ENCODE data around the gene ITPRID2. TPM values are rescaled to one million over a fixed set of nuclear protein-coding genes. Genes with fewer than 3 reads are reported as not detected.

ITPRID2 gene
- total RNA-seq, 4 donors from 2014 or later: 38.7 to 91.9 (median 42.5) TPM

- Histone ChIP-seq H3K27ac (no peak overlapping the region), H3K9me3 (no peaks in the 10 kb centered on the region), H3K36me3 (peaks cover 0 to 65% of the 10 kb centered on the region in 2 donors), H3K4me3 (no peak overlapping the region), H3K4me1 (peaks cover 0 to 2% of the 10 kb centered on the region in 2 donors), H3K27me3 (no peaks in the 10 kb centered on the region)
- DNase-seq (no peak), ATAC-seq (no peak)
- in situ Hi-C loops (cut with MboI; ENCODE audit: low sequenced_read_pairs in 4 of 4) (loop anchor here in 1 of 4 donors (25.0 kb wide), 1 partner anchor 175 kb away; no protein-coding TSS in a partner anchor), intact Hi-C loops (cut with DNase I; ENCODE audit: low total_unique reads) (no loop called here)
- TF ChIP-seq POLR2A (IDR thresholded peaks at IDR 0.05) (no peak), CTCF (IDR thresholded peaks at IDR 0.05 in 4 of 5, conservative IDR thresholded peaks at IDR 0.05 in 1 of 5) (no peak)
Measured at GRCh38 chr2:181911830-181912229, 20.3 kb downstream of the ITPRID2 start.

- Histone ChIP-seq H3K27ac (no peak overlapping the region), H3K4me1 (no peaks in the 10 kb centered on the region), H3K4me3 (no peak overlapping the region), H3K36me3 (peaks cover 0 to 90% of the 10 kb centered on the region in 2 donors), H3K27me3 (no peaks in the 10 kb centered on the region), H3K9me3 (no peaks in the 10 kb centered on the region)
- DNase-seq (no peak), ATAC-seq (no peak)
- TF ChIP-seq POLR2A (IDR thresholded peaks at IDR 0.05): no peak
- TF ChIP-seq CTCF (IDR thresholded peaks at IDR 0.05 in 4 of 5, conservative IDR thresholded peaks at IDR 0.05 in 1 of 5): no peak
- in situ Hi-C loops (cut with MboI; ENCODE audit: low sequenced_read_pairs in 4 of 4) (loop anchor here in 1 of 4 donors (25.0 kb wide), 1 partner anchor 178 kb away; no protein-coding TSS in a partner anchor), intact Hi-C loops (cut with DNase I; ENCODE audit: low total_unique reads) (no loop called here)
Measured at GRCh38 chr2:181915102-181915501, 23.6 kb downstream of the ITPRID2 start.

GRCh38 chr2:181916726-181917718 is 25.5 kb downstream of the ITPRID2 start:
- Histone ChIP-seq H3K27me3 (no peaks in the 10 kb centered on the region), H3K9me3 (no peaks in the 10 kb centered on the region), H3K27ac (no peak overlapping the region), H3K4me3 (no peak overlapping the region), H3K4me1 (no peaks in the 10 kb centered on the region), H3K36me3 (peaks cover 0 to 92% of the 10 kb centered on the region in 2 donors)
- no peak for ATAC-seq
- TF ChIP-seq POLR2A (IDR thresholded peaks at IDR 0.05) (no peak), CTCF (IDR thresholded peaks at IDR 0.05 in 4 of 5, conservative IDR thresholded peaks at IDR 0.05 in 1 of 5) (no peak)
- DNase-seq: no peak
- intact Hi-C loops (cut with DNase I; ENCODE audit: low total_unique reads): no loop called here
- in situ Hi-C loops (cut with MboI; ENCODE audit: low sequenced_read_pairs in 4 of 4): loop anchor here in 1 of 4 donors (25.0 kb wide), 1 partner anchor 180 kb away; no protein-coding TSS in a partner anchor

GRCh38 chr2:181918188-181918587 is 26.7 kb downstream of the ITPRID2 start:
- Histone ChIP-seq H3K27me3 (no peaks in the 10 kb centered on the region), H3K9me3 (no peaks in the 10 kb centered on the region), H3K36me3 (peaks cover 0 to 100% of the 10 kb centered on the region in 2 donors), H3K4me1 (no peaks in the 10 kb centered on the region), H3K27ac (no peak overlapping the region), H3K4me3 (no peak overlapping the region)
- no peak for ATAC-seq
- in situ Hi-C loops (cut with MboI; ENCODE audit: low sequenced_read_pairs in 4 of 4) (loop anchor here in 1 of 4 donors (25.0 kb wide), 1 partner anchor 181 kb away; no protein-coding TSS in a partner anchor), intact Hi-C loops (cut with DNase I; ENCODE audit: low total_unique reads) (no loop called here)
- TF ChIP-seq POLR2A (IDR thresholded peaks at IDR 0.05): no peak
- no peak for TF ChIP-seq CTCF (IDR thresholded peaks at IDR 0.05 in 4 of 5, conservative IDR thresholded peaks at IDR 0.05 in 1 of 5)
- DNase-seq: no peak
